Stimulated activated CD4-positive, alpha-beta T cell treated with anti-CD3 and anti-CD28 coated beads, Interleukin-12 subunit alpha, Interleukin-12 subunit beta, amount 100 ng/mL, for 4 hours (primary cell): ENCODE results near the gene NXPE3.
"Not testable (repeated sequence)": the region's sequence is repeated elsewhere in the genome, so short reads cannot be mapped to it uniquely, and the experiment has no call there.

Experiments used
- DNase-seq: peaks from one replicate; pipeline ENCODE4 v3.0.0-alpha.2; 2020

Gene NXPE3

GRCh38 chr3:101853982-101854381, 75.0 kb downstream of the NXPE3 start:
- no peak for DNase-seq

GRCh38 chr3:101854608-101855304, 75.7 kb downstream of the NXPE3 start:
- no peak for DNase-seq

- DNase-seq = no peak
Observed at GRCh38 chr3:101857301-101857741, 78.3 kb downstream of the NXPE3 start.

- DNase-seq = no peak
Observed at GRCh38 chr3:101858464-101859030, 79.5 kb downstream of the NXPE3 start.

- DNase-seq = no peak
Observed at GRCh38 chr3:101859882-101860448, 81.0 kb downstream of the NXPE3 start.

GRCh38 chr3:101861212-101861788, 82.3 kb downstream of the NXPE3 start:
- no peak for DNase-seq

- DNase-seq = no peak
Observed at GRCh38 chr3:101861789-101862415, 82.9 kb downstream of the NXPE3 start.

GRCh38 chr3:101862416-101863165, 83.6 kb downstream of the NXPE3 start:
- DNase-seq = no peak

GRCh38 chr3:101864926-101865325, 85.9 kb downstream of the NXPE3 start:
- not testable (repeated sequence) for DNase-seq

GRCh38 chr3:101865751-101866509, 86.9 kb downstream of the NXPE3 start:
- no peak for DNase-seq

- DNase-seq = no peak
Observed at GRCh38 chr3:101867511-101867910, 88.5 kb downstream of the NXPE3 start.

GRCh38 chr3:101867996-101868395, 89.0 kb downstream of the NXPE3 start:
- DNase-seq = no peak

- no peak for DNase-seq
Observed at GRCh38 chr3:101868534-101869464, 89.8 kb downstream of the NXPE3 start.

- DNase-seq = no peak
Observed at GRCh38 chr3:101870138-101870537, 91.1 kb downstream of the NXPE3 start.

- no peak for DNase-seq
Observed at GRCh38 chr3:101873619-101874018, 94.6 kb downstream of the NXPE3 start.

GRCh38 chr3:101876142-101876541, 97.1 kb downstream of the NXPE3 start:
- DNase-seq = no peak
